B cell (primary cell): ENCODE results near the gene PKNOX2. TPM values are rescaled to one million over a fixed set of nuclear protein-coding genes. Genes with fewer than 3 reads are reported as not detected.

Experiments
- ATAC-seq: fragments of 200-7000 bp; cut with Tn5 transposase; one replicate; pipeline ENCODE4 v1.10.0; 2021; ENCODE audit warnings: low read depth, mild to moderate bottlenecking, moderate number of reproducible peaks, moderate library complexity
- CTCF ChIA-PET: fragments of 350-600 bp; sonication (Branson Sonifier 250); formaldehyde crosslinking; loops from one replicate; lab custom pipeline; 2021; ENCODE audit warnings: antibody characterized with exemption, inconsistent platforms; lab: Charles Lee
- POLR2A ChIA-PET: fragments of 350-600 bp; sonication (Branson Sonifier 250); formaldehyde crosslinking; loops from one replicate; lab custom pipeline; 2021; ENCODE audit warnings: antibody characterized with exemption; lab: Charles Lee
- DNase-seq: peaks from one replicate; pipeline ENCODE4 v3.0.0; 2013
- H2AFZ ChIP-seq: 2 replicates; pipeline ENCODE4 v1.6.1; 2012; ENCODE audit warnings: mild to moderate bottlenecking, low read depth, low read length; ENCODE audit not compliant: insufficient read depth, poor library complexity, severe bottlenecking
- H3K27ac ChIP-seq, 2 donors: 1 replicate in 1 of 2; 2 replicates in 1 of 2; pipeline ENCODE4 v1.5.1; 2012 to 2013; ENCODE audit warnings: low read length in 2 of 2, mild to moderate bottlenecking in 2 of 2, moderate library complexity in 1 of 2
- H3K27me3 ChIP-seq, 4 experiments: fragments of 200-600 bp in 1 of 4; sonication (generic) in 1 of 4; replicated peaks in 1 of 4; 1 replicate in 2 of 4; 2 replicates in 2 of 4; pipeline versions ENCODE4 v1.6.1 to v1.7.0; 2013 to 2016; ENCODE audit warnings: low read length in 3 of 4, mild to moderate bottlenecking in 2 of 4, mixed read lengths in 1 of 4, moderate library complexity in 1 of 4; ENCODE audit not compliant: insufficient read depth in 4 of 4, control insufficient read depth in 3 of 4; ENCODE audit errors: control extremely low read depth in 1 of 4
- H3K36me3 ChIP-seq, 2 experiments: replicated peaks in 1 of 2; 1 replicate in 1 of 2; 2 replicates in 1 of 2; pipeline versions ENCODE4 v1.6.1 to v1.7.1; 2013; ENCODE audit warnings: low read length in 1 of 2; ENCODE audit not compliant: insufficient read depth in 2 of 2, control insufficient read depth in 1 of 2; ENCODE audit errors: control extremely low read depth in 1 of 2, extremely low read depth in 1 of 2
- H3K4me1 ChIP-seq, 2 donors: fragments of 200-600 bp in 1 of 2; sonication (generic) in 1 of 2; 1 replicate in 1 of 2; 2 replicates in 1 of 2; pipeline versions ENCODE4 v1.5.1 to v1.6.1; 2013 to 2017; ENCODE audit warnings: low read length in 2 of 2; ENCODE audit not compliant: control insufficient read depth in 2 of 2, insufficient read depth in 2 of 2
- H3K4me2 ChIP-seq: replicated peaks from 2 replicates; pipeline ENCODE3; 2012; ENCODE audit warnings: mild to moderate bottlenecking, low read depth, low read length; ENCODE audit not compliant: poor library complexity, severe bottlenecking
- H3K4me3 ChIP-seq, 5 experiments: fragments of 200-600 bp in 1 of 5; sonication (generic) in 1 of 5; 1 replicate in 3 of 5; 2 replicates in 2 of 5; pipeline versions ENCODE4 v1.5.1 to v1.7.0; 2011 to 2016; ENCODE audit warnings: low read length in 4 of 5, mild to moderate bottlenecking in 4 of 5, low read depth in 2 of 5, control low read depth in 1 of 5, moderate library complexity in 1 of 5; ENCODE audit not compliant: insufficient read depth in 1 of 5; ENCODE audit errors: control extremely low read depth in 1 of 5, extremely low read depth in 1 of 5
- H3K79me2 ChIP-seq: fragments of 200-600 bp; sonication (generic); one replicate; pipeline ENCODE4 v1.6.0; 2016; ENCODE audit warnings: low read length; ENCODE audit not compliant: control insufficient read depth, insufficient read depth
- H3K9ac ChIP-seq: fragments of 200-600 bp; sonication (generic); 2 replicates; pipeline ENCODE4 v1.6.1; 2017; ENCODE audit warnings: mild to moderate bottlenecking, low read length, moderate library complexity
- H3K9me3 ChIP-seq, 3 donors: one replicate each; pipeline versions ENCODE4 v1.6.1 to v1.7.1; 2013; ENCODE audit warnings: low read length in 2 of 3; ENCODE audit not compliant: control insufficient read depth in 2 of 3, insufficient read depth in 1 of 3; ENCODE audit errors: control extremely low read depth in 1 of 3
- H4K20me1 ChIP-seq: 2 replicates; pipeline ENCODE4 v1.6.0; 2012; ENCODE audit warnings: mild to moderate bottlenecking, low read length; ENCODE audit not compliant: insufficient read depth, control insufficient read depth, poor library complexity, severe bottlenecking
- H3K27ac Mint-ChIP-seq: one replicate; pipeline ENCODE4 v1.8.0; 2021; ENCODE audit warnings: mixed read lengths
- H3K27me3 Mint-ChIP-seq: one replicate; pipeline ENCODE4 v1.8.0; 2021; ENCODE audit warnings: mixed read lengths
- H3K4me1 Mint-ChIP-seq: one replicate; pipeline ENCODE4 v1.8.0; 2021; ENCODE audit warnings: mixed read lengths
- H3K4me3 Mint-ChIP-seq: one replicate; pipeline ENCODE4 v1.8.0; 2021; ENCODE audit warnings: mixed read lengths
- H3K9me3 Mint-ChIP-seq: one replicate; pipeline ENCODE4 v1.8.0; 2022; ENCODE audit warnings: mixed read lengths; ENCODE audit not compliant: insufficient read depth
- CTCF ChIP-seq: fragments of 200-600 bp; IDR thresholded peaks from one replicate; pipeline ENCODE4 v1.8.0; 2022; ENCODE audit warnings: antibody characterized with exemption, mild to moderate bottlenecking
- EZH2 ChIP-seq: IDR thresholded peaks from 2 replicates; pipeline ENCODE4 v1.6.1; 2012; ENCODE audit warnings: borderline replicate concordance, low read depth, mild to moderate bottlenecking, moderate library complexity, low read length; ENCODE audit not compliant: insufficient read depth, poor library complexity, severe bottlenecking
- WGBS: methylation state at CpG from one replicate; pipeline ENCODE4 v1.1.5; 2013; ENCODE audit warnings: missing lambda C conversion rate; ENCODE audit not compliant: insufficient coverage; 5-methylcytosine and 5-hydroxymethylcytosine counted together
- intact Hi-C: fragments of 100-400 bp; cut with micrococcal nuclease; formaldehyde crosslinking; loops from one replicate; pipeline ENCODE4 v1.10.0; 2022
- polyA plus RNA-seq: library from polyadenylated mRNA; depleted of rRNA; stranded (reverse); fragments of >200 nt; gene quantifications from 2 replicates; pipeline ENCODE4 v1.2.3, GENCODE V29; 2012
- total RNA-seq, 2 donors: library from RNA; stranded (reverse); fragments of 120-200 nt in 1 of 2; gene quantifications; 1 replicate in 1 of 2; 2 replicates in 1 of 2; pipeline versions ENCODE4 v1.2.3 to v1.2.4, GENCODE V29; 2013 to 2022

PKNOX2 gene
- total and polyA plus RNA-seq, 2 donors (not counting 1 experiment from before 2014, with no cell fraction given): not detected

DNA sequence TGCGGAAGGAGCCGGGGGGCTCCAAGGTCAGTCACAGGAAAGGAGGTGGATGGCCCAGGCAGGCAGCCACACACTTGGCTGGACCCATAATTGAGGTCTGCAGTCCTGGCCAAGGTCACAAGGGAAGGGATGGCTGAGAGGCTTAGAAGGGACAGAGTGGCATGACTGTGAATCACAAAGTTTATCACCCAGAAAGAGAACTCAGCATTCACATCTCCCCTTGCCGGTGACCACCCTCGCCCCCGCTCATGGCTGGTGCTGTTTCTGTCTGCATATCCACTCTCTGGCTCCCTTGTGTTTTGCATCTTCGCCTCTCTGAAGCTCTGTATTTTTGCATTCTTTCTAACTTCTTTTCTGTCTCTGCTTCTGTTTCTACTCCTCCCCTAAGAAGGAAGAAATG, 214.0 kb downstream of the PKNOX2 start:
- H3K9ac ChIP-seq: no peak overlapping the region
- no peaks in the 10 kb centered on the region for H3K79me2 ChIP-seq
- H3K27me3 Mint-ChIP-seq: peaks cover 43% of the 10 kb centered on the region
- intact Hi-C loops: no loop called here
- ATAC-seq (no peak), DNase-seq (no peak)
- H3K27me3 ChIP-seq: peaks cover 0 to 5% (median 0%) of the 10 kb centered on the region in 4 experiments
- H2AFZ ChIP-seq: no peak overlapping the region
- ChIA-PET POLR2A (no interaction called here), CTCF (no interaction called here)
- no peak overlapping the region for H3K27ac ChIP-seq
- no peaks in the 10 kb centered on the region for H3K4me1 ChIP-seq
- no peaks in the 10 kb centered on the region for H4K20me1 ChIP-seq
- H3K27ac Mint-ChIP-seq: no peak overlapping the region
- WGBS: 97% methylated on average over 5 of the region's 6 CpGs
- no peak overlapping the region for H3K4me3 ChIP-seq
- H3K4me3 Mint-ChIP-seq: no peak overlapping the region
- H3K9me3 Mint-ChIP-seq: no peaks in the 10 kb centered on the region
- H3K9me3 ChIP-seq: no peaks in the 10 kb centered on the region
- no peak overlapping the region for H3K4me2 ChIP-seq
- H3K4me1 Mint-ChIP-seq: no peaks in the 10 kb centered on the region
- TF ChIP-seq EZH2: no peak
- TF ChIP-seq CTCF: no peak
- no peaks in the 10 kb centered on the region for H3K36me3 ChIP-seq

- Mint-ChIP-seq H3K4me1 (no peaks in the 10 kb centered on the region), H3K27me3 (peaks cover 41% of the 10 kb centered on the region), H3K4me3 (no peak overlapping the region), H3K9me3 (no peaks in the 10 kb centered on the region), H3K27ac (no peak overlapping the region)
- ChIA-PET CTCF (no interaction called here), POLR2A (no interaction called here)
- Histone ChIP-seq H3K27ac (no peak overlapping the region), H3K4me3 (no peak overlapping the region), H3K27me3 (peaks cover 0 to 5% (median 0%) of the 10 kb centered on the region in 4 experiments), H3K79me2 (no peaks in the 10 kb centered on the region), H3K4me2 (no peak overlapping the region), H3K9me3 (no peaks in the 10 kb centered on the region), H3K4me1 (no peaks in the 10 kb centered on the region), H2AFZ (no peak overlapping the region), H3K9ac (no peak overlapping the region), H4K20me1 (no peaks in the 10 kb centered on the region), H3K36me3 (no peaks in the 10 kb centered on the region)
- ATAC-seq: no peak
- DNase-seq: no peak
- WGBS: no CpG with 5 or more reads among the region's 5 CpGs
- TF ChIP-seq EZH2: no peak
- no peak for TF ChIP-seq CTCF
- intact Hi-C loops: no loop called here
Measured at GRCh38 chr11:125379565-125379964, 215.0 kb downstream of the PKNOX2 start.
